Liver (tissue), 9 donors: ENCODE measurements around the gene ZNF45. TPM values are rescaled to one million over a fixed set of nuclear protein-coding genes. Genes with fewer than 3 reads are reported as not detected.
A peak's percentile ranks its signal among the peaks of the same experiment; 100 is the strongest.

Experiments used
- DNase-seq: peaks from one replicate; pipeline ENCODE4 v3.0.0-alpha.2; 2017; ENCODE audit warnings: low spot score
- H3K27ac ChIP-seq, 2 donors: one replicate each; pipeline ENCODE4 v1.7.0; 2013; ENCODE audit warnings: inconsistent platforms in 2 of 2, low read length in 2 of 2, control low read depth in 1 of 2, low read depth in 1 of 2, mild to moderate bottlenecking in 1 of 2
- H3K27me3 ChIP-seq, 4 donors: one replicate each; pipeline versions ENCODE4 v1.6.1 to v1.7.0; 2013; ENCODE audit warnings: low read length in 3 of 4, inconsistent platforms in 1 of 4, mild to moderate bottlenecking in 1 of 4, moderate library complexity in 1 of 4; ENCODE audit not compliant: control insufficient read depth in 4 of 4, insufficient read depth in 4 of 4
- H3K36me3 ChIP-seq, 4 donors: one replicate each; pipeline versions ENCODE4 v1.6.1 to v1.7.0; 2013; ENCODE audit warnings: low read length in 3 of 4, mild to moderate bottlenecking in 3 of 4, low read depth in 1 of 4, moderate library complexity in 1 of 4; ENCODE audit not compliant: control insufficient read depth in 4 of 4, insufficient read depth in 3 of 4
- H3K4me1 ChIP-seq, 4 donors: one replicate each; pipeline versions ENCODE4 v1.6.1 to v1.7.0; 2013; ENCODE audit warnings: low read length in 3 of 4, mild to moderate bottlenecking in 3 of 4, moderate library complexity in 1 of 4; ENCODE audit not compliant: control insufficient read depth in 4 of 4, insufficient read depth in 4 of 4
- H3K4me3 ChIP-seq, 3 donors: one replicate each; pipeline versions ENCODE4 v1.6.1 to v1.7.0; 2013; ENCODE audit warnings: low read length in 3 of 3, control low read depth in 1 of 3, low read depth in 1 of 3, mild to moderate bottlenecking in 1 of 3
- H3K9ac ChIP-seq, 2 donors: one replicate each; pipeline ENCODE4 v1.7.0; 2013; ENCODE audit warnings: low read length in 2 of 2, mild to moderate bottlenecking in 2 of 2, moderate library complexity in 2 of 2, control low read depth in 1 of 2, low read depth in 1 of 2
- H3K9me3 ChIP-seq, 4 donors: one replicate each; pipeline versions ENCODE4 v1.6.1 to v1.7.0; 2013; ENCODE audit warnings: low read length in 3 of 4; ENCODE audit not compliant: control insufficient read depth in 4 of 4
- EGR1 ChIP-seq, 2 donors: IDR thresholded peaks; 2 replicates each; pipeline ENCODE4 v1.6.1; 2016 to 2018; ENCODE audit warnings: antibody characterized with exemption in 2 of 2, low read depth in 2 of 2
- FOXA1 ChIP-seq: IDR thresholded peaks from 2 replicates; pipeline ENCODE4 v1.6.1; 2016; ENCODE audit warnings: antibody characterized with exemption
- GABPA ChIP-seq, 2 donors: IDR thresholded peaks in 1 of 2; conservative IDR thresholded peaks in 1 of 2; 2 replicates each; pipeline ENCODE4 v1.6.1; 2016; ENCODE audit warnings: antibody characterized with exemption in 2 of 2, mild to moderate bottlenecking in 1 of 2, moderate library complexity in 1 of 2
- HNF4A ChIP-seq, 2 donors: conservative IDR thresholded peaks; 2 replicates each; pipeline ENCODE4 v1.6.1; 2016; ENCODE audit warnings: antibody characterized with exemption in 2 of 2, mild to moderate bottlenecking in 2 of 2
- HNF4G ChIP-seq: IDR thresholded peaks from 2 replicates; pipeline ENCODE4 v1.6.1; 2016; ENCODE audit warnings: antibody characterized with exemption
- JUND ChIP-seq, 2 donors: IDR thresholded peaks; 2 replicates each; pipeline ENCODE4 v1.6.1; 2016; ENCODE audit warnings: antibody characterized with exemption in 2 of 2
- NR2F2 ChIP-seq: IDR thresholded peaks from 2 replicates; pipeline ENCODE4 v1.6.1; 2016; ENCODE audit warnings: antibody characterized with exemption
- RAD21 ChIP-seq, 2 donors: IDR thresholded peaks; 2 replicates each; pipeline ENCODE4 v1.6.1; 2016; ENCODE audit warnings: antibody characterized with exemption in 2 of 2, mild to moderate bottlenecking in 2 of 2
- RXRA ChIP-seq, 2 donors: IDR thresholded peaks; 2 replicates each; pipeline ENCODE4 v1.6.1; 2017 to 2018; ENCODE audit warnings: antibody characterized with exemption in 2 of 2, mild to moderate bottlenecking in 1 of 2
- SP1 ChIP-seq: IDR thresholded peaks from 2 replicates; pipeline ENCODE4 v1.6.1; 2018; ENCODE audit warnings: antibody characterized with exemption, mild to moderate bottlenecking
- TAF1 ChIP-seq: conservative IDR thresholded peaks from 2 replicates; pipeline ENCODE4 v1.6.1; 2016; ENCODE audit warnings: antibody characterized with exemption, mild to moderate bottlenecking
- YY1 ChIP-seq: IDR thresholded peaks from 2 replicates; pipeline ENCODE4 v1.6.1; 2016; ENCODE audit warnings: antibody characterized with exemption, mild to moderate bottlenecking
- WGBS: extraction: QIAGEN DNeasy Blood & Tissue Kit; methylation state at CpG from one replicate; pipeline ENCODE4 v1.1.7; 2013; 5-methylcytosine and 5-hydroxymethylcytosine counted together
- polyA plus RNA-seq, 2 donors: library from polyadenylated mRNA; stranded (reverse) in 1 of 2; unstranded in 1 of 2; fragments of 200-250 nt in 1 of 2; fragments of >200 nt in 1 of 2; fragmentation: Nextera tagmentation in 1 of 2; extraction: Ambion mirVana in 1 of 2; gene quantifications; one replicate each; pipeline versions ENCODE4 v1.2.1 to v1.2.3, GENCODE V29; 2013 to 2015
- total RNA-seq, 2 donors: library from RNA; depleted of rRNA; stranded (reverse); fragments of >200 nt; gene quantifications; one replicate each; pipeline ENCODE4 v1.2.3, GENCODE V29; 2014
- TF ChIP-seq, protein P1 (sequence below): IDR thresholded peaks from 2 replicates; pipeline ENCODE4 v1.6.1; 2016; ENCODE audit warnings: antibody characterized with exemption, mild to moderate bottlenecking
- TF ChIP-seq, protein P2 (sequence below): fragments of 150-350 bp; IDR thresholded peaks from 2 replicates; pipeline ENCODE4 v1.5.1; 2017; ENCODE audit warnings: improper control_type of control experiment, low read depth, low read length; ENCODE audit not compliant: missing input control
- TF ChIP-seq, protein P3 (sequence below): IDR thresholded peaks from 2 replicates; pipeline ENCODE4 v1.6.1; 2016; ENCODE audit warnings: antibody characterized with exemption
- TF ChIP-seq, protein P4 (sequence below): IDR thresholded peaks from 2 replicates; pipeline ENCODE4 v1.6.1; 2016; ENCODE audit warnings: antibody characterized with exemption
- TF ChIP-seq, protein P5 (sequence below): IDR thresholded peaks from 2 replicates; pipeline ENCODE4 v1.6.1; 2016; ENCODE audit warnings: antibody characterized with exemption
- donor health status: healthy.
- donor health status: healthy.
- donor health status: healthy.
- donor health status: healthy.
- donor health status: healthy.

The ZNF45 gene
- total and polyA plus RNA-seq, 4 donors = 1.5 to 11.1 (median 4.3) TPM

DNA sequence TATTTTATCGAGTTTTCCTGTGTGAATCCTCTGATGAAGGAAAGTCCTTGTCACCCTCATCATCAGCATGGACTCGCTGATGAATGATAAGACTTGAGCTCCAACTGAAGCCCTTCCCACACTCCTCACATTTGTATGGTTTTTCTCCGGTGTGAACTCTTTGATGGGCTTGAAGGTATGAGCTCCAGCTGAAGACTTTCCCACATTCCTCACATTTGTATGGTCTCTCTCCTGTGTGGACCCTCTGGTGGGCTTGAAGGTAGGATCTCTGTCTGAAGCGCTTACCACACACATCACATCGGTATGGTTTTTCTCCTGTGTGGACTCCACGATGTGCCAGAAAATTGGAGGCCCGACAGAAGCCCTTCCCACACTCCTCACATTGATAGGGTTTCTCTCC is 21.7 kb downstream of the ZNF45 start:
- H3K36me3 ChIP-seq = peaks cover 19 to 60% (median 52%) of the 10 kb centered on the region in 4 donors
- TF ChIP-seq RAD21 (IDR thresholded peaks at IDR 0.05) (no peak), GABPA (IDR thresholded peaks at IDR 0.05 in 1 of 2, conservative IDR thresholded peaks at IDR 0.05 in 1 of 2) (no peak), FOXA1 (no peak), HNF4A (conservative IDR thresholded peaks at IDR 0.05) (no peak), SP1 (no peak), TAF1 (no peak), RXRA (IDR thresholded peaks at IDR 0.05) (no peak), YY1 (no peak), HNF4G (no peak), EGR1 (IDR thresholded peaks at IDR 0.05; ENCODE audit: low read depth in 2 of 2) (no peak), JUND (IDR thresholded peaks at IDR 0.05) (no peak)
- TF ChIP-seq, protein P1, sequence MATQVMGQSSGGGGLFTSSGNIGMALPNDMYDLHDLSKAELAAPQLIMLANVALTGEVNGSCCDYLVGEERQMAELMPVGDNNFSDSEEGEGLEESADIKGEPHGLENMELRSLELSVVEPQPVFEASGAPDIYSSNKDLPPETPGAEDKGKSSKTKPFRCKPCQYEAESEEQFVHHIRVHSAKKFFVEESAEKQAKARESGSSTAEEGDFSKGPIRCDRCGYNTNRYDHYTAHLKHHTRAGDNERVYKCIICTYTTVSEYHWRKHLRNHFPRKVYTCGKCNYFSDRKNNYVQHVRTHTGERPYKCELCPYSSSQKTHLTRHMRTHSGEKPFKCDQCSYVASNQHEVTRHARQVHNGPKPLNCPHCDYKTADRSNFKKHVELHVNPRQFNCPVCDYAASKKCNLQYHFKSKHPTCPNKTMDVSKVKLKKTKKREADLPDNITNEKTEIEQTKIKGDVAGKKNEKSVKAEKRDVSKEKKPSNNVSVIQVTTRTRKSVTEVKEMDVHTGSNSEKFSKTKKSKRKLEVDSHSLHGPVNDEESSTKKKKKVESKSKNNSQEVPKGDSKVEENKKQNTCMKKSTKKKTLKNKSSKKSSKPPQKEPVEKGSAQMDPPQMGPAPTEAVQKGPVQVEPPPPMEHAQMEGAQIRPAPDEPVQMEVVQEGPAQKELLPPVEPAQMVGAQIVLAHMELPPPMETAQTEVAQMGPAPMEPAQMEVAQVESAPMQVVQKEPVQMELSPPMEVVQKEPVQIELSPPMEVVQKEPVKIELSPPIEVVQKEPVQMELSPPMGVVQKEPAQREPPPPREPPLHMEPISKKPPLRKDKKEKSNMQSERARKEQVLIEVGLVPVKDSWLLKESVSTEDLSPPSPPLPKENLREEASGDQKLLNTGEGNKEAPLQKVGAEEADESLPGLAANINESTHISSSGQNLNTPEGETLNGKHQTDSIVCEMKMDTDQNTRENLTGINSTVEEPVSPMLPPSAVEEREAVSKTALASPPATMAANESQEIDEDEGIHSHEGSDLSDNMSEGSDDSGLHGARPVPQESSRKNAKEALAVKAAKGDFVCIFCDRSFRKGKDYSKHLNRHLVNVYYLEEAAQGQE = no peak
- TF ChIP-seq, protein P2, sequence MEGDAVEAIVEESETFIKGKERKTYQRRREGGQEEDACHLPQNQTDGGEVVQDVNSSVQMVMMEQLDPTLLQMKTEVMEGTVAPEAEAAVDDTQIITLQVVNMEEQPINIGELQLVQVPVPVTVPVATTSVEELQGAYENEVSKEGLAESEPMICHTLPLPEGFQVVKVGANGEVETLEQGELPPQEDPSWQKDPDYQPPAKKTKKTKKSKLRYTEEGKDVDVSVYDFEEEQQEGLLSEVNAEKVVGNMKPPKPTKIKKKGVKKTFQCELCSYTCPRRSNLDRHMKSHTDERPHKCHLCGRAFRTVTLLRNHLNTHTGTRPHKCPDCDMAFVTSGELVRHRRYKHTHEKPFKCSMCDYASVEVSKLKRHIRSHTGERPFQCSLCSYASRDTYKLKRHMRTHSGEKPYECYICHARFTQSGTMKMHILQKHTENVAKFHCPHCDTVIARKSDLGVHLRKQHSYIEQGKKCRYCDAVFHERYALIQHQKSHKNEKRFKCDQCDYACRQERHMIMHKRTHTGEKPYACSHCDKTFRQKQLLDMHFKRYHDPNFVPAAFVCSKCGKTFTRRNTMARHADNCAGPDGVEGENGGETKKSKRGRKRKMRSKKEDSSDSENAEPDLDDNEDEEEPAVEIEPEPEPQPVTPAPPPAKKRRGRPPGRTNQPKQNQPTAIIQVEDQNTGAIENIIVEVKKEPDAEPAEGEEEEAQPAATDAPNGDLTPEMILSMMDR = no peak
- TF ChIP-seq, protein P3, sequence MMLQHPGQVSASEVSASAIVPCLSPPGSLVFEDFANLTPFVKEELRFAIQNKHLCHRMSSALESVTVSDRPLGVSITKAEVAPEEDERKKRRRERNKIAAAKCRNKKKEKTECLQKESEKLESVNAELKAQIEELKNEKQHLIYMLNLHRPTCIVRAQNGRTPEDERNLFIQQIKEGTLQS = no peak
- TF ChIP-seq, protein P4, sequence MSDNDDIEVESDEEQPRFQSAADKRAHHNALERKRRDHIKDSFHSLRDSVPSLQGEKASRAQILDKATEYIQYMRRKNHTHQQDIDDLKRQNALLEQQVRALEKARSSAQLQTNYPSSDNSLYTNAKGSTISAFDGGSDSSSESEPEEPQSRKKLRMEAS = no peak

DNA sequence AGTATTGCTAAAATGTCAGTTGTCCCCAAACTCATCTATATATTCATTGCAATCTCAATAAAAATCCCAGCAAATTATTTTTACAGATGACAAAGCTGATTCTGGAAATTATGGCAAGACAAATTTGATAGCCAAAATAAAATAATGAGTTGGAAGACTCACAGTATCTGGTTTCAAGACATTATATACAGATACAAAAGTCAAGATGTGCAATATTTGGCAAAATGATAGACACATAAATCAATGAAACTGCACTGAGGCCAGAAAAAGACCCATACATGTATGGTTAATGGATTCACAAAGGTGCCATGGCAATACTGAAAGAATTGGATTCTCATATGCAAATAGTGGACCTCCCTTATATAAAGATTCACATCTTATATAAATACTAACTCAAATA is 24.2 kb downstream of the ZNF45 start:
- Histone ChIP-seq H3K9ac (no peak overlapping the region), H3K4me1 (no peaks in the 10 kb centered on the region), H3K4me3 (peak overlapping the region in 1 of 3 donors; percentile 15), H3K27ac (no peak overlapping the region), H3K9me3 (peaks cover 50 to 95% (median 81%) of the 10 kb centered on the region in 4 donors), H3K27me3 (no peaks in the 10 kb centered on the region), H3K36me3 (peaks cover 8 to 35% (median 28%) of the 10 kb centered on the region in 4 donors)
- DNase-seq = no peak
- TF ChIP-seq, protein P1 = no peak
- no peak for TF ChIP-seq EGR1 (IDR thresholded peaks at IDR 0.05; ENCODE audit: low read depth in 2 of 2)
- TF ChIP-seq, protein P4 = no peak
- TF ChIP-seq HNF4A (conservative IDR thresholded peaks at IDR 0.05) = no peak
- TF ChIP-seq TAF1 = no peak
- no peak for TF ChIP-seq NR2F2
- TF ChIP-seq RAD21 (IDR thresholded peaks at IDR 0.05) = no peak
- TF ChIP-seq JUND (IDR thresholded peaks at IDR 0.05) = no peak
- TF ChIP-seq, protein P5, sequence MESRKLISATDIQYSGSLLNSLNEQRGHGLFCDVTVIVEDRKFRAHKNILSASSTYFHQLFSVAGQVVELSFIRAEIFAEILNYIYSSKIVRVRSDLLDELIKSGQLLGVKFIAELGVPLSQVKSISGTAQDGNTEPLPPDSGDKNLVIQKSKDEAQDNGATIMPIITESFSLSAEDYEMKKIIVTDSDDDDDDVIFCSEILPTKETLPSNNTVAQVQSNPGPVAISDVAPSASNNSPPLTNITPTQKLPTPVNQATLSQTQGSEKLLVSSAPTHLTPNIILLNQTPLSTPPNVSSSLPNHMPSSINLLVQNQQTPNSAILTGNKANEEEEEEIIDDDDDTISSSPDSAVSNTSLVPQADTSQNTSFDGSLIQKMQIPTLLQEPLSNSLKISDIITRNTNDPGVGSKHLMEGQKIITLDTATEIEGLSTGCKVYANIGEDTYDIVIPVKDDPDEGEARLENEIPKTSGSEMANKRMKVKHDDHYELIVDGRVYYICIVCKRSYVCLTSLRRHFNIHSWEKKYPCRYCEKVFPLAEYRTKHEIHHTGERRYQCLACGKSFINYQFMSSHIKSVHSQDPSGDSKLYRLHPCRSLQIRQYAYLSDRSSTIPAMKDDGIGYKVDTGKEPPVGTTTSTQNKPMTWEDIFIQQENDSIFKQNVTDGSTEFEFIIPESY = no peak

More for the DNA sequence above, 21.7 kb downstream of the ZNF45 start:
- no peaks in the 10 kb centered on the region for H3K4me1 ChIP-seq
- H3K9me3 ChIP-seq = peaks cover 51 to 97% (median 79%) of the 10 kb centered on the region in 4 donors
- no peak overlapping the region for H3K9ac ChIP-seq
- DNase-seq = no peak
- no peaks in the 10 kb centered on the region for H3K27me3 ChIP-seq
- no peak overlapping the region for H3K27ac ChIP-seq
- 98% methylated on average over 7 of the region's 7 CpGs for WGBS
- H3K4me3 ChIP-seq = peak overlapping the region in 2 of 3 donors; percentile 7 to 77
